HAP-1 (cell line): ENCODE data around the gene PPIL4.

Source experiments
- DNase-seq, 2 experiments: peaks; one replicate each; pipeline ENCODE4 v3.0.0-alpha.2; 2016 to 2020; ENCODE audit warnings: low spot score in 2 of 2
- H3K27me3 ChIP-seq: fragments of 250-450 bp; sonication (Bioruptor Pico); 2 replicates; pipeline ENCODE4 v1.5.1; 2020; ENCODE audit warnings: low read depth, mild to moderate bottlenecking, moderate library complexity
- H3K36me3 ChIP-seq: fragments of 250-450 bp; sonication (Bioruptor Pico); replicated peaks from 2 replicates; pipeline ENCODE4 v1.5.1; 2020; ENCODE audit warnings: mild to moderate bottlenecking
- H3K4me1 ChIP-seq: fragments of 250-450 bp; sonication (Bioruptor Pico); 2 replicates; pipeline ENCODE4 v1.5.1; 2020; ENCODE audit warnings: mild to moderate bottlenecking
- H3K4me3 ChIP-seq: fragments of 250-450 bp; sonication (Bioruptor Pico); 2 replicates; pipeline ENCODE4 v1.5.1; 2020; ENCODE audit warnings: mild to moderate bottlenecking, moderate library complexity
- H3K9me3 ChIP-seq: fragments of 250-450 bp; sonication (Bioruptor Pico); 2 replicates; pipeline ENCODE4 v1.5.1; 2020; ENCODE audit warnings: mild to moderate bottlenecking, moderate library complexity
- in situ Hi-C: fragments of 300-500 bp; cut with MboI; formaldehyde crosslinking; loops from 3 replicates; pipeline ENCODE4 v1.14.3; 2020; ENCODE audit warnings: low sequenced_read_pairs, inconsistent platforms, mixed read lengths

PPIL4 gene

GRCh38 chr6:149545754-149546471 lies at the start of gene PPIL4:
Gene PPIL4 (minus strand): TSS chr6:149546043. CDS start chr6:149546005, 38 bp downstream.
- in situ Hi-C loops: no loop called here

GRCh38 chr6:149593408-149593807 lies 47.6 kb upstream of the PPIL4 start:
- peaks cover 3% of the 10 kb centered on the region for H3K4me1 ChIP-seq
- in situ Hi-C loops: no loop called here
- DNase-seq: no peak
- H3K27me3 ChIP-seq: no peaks in the 10 kb centered on the region
- H3K9me3 ChIP-seq: no peaks in the 10 kb centered on the region
- no peak overlapping the region for H3K4me3 ChIP-seq
- peaks cover 64% of the 10 kb centered on the region for H3K36me3 ChIP-seq

More at GRCh38 chr6:149545754-149546471, at the start of gene PPIL4:
- Histone ChIP-seq H3K9me3 (no peaks in the 10 kb centered on the region), H3K36me3 (peaks cover 4% of the 10 kb centered on the region), H3K27me3 (no peaks in the 10 kb centered on the region; the same call in 1 of the 2 replicates), H3K4me3 (peak within 1 kb of the TSS; percentile 97), H3K4me1 (peaks cover 9% of the 10 kb centered on the region)
- DNase-seq: peak; percentile 88 to 96

GRCh38 chr6:149592983-149593382 lies 47.1 kb upstream of the PPIL4 start:
- no peaks in the 10 kb centered on the region for H3K9me3 ChIP-seq
- H3K27me3 ChIP-seq: no peaks in the 10 kb centered on the region
- no peak for DNase-seq
- H3K4me1 ChIP-seq: peaks cover 7% of the 10 kb centered on the region
- no peak overlapping the region for H3K4me3 ChIP-seq
- in situ Hi-C loops: no loop called here
- H3K36me3 ChIP-seq: peaks cover 61% of the 10 kb centered on the region

- in situ Hi-C loops: no loop called here
- no peak for DNase-seq
Measured at GRCh38 chr6:149586149-149586548, 40.3 kb upstream of the PPIL4 start.

GRCh38 chr6:149581349-149581748 lies 35.5 kb upstream of the PPIL4 start:
- H3K36me3 ChIP-seq: peaks cover 37% of the 10 kb centered on the region
- in situ Hi-C loops: no loop called here

More at GRCh38 chr6:149586149-149586548, 40.3 kb upstream of the PPIL4 start:
- H3K4me3 ChIP-seq: no peak overlapping the region
- H3K36me3 ChIP-seq: peaks cover 43% of the 10 kb centered on the region
- no peaks in the 10 kb centered on the region for H3K27me3 ChIP-seq
- peaks cover 10% of the 10 kb centered on the region for H3K4me1 ChIP-seq
- no peaks in the 10 kb centered on the region for H3K9me3 ChIP-seq

GRCh38 chr6:149580880-149581279 lies 35.0 kb upstream of the PPIL4 start:
- H3K36me3 ChIP-seq: peaks cover 32% of the 10 kb centered on the region

More at GRCh38 chr6:149581349-149581748, 35.5 kb upstream of the PPIL4 start:
- Histone ChIP-seq H3K27me3 (no peaks in the 10 kb centered on the region), H3K4me3 (no peak overlapping the region), H3K4me1 (no peaks in the 10 kb centered on the region), H3K9me3 (no peaks in the 10 kb centered on the region)
- DNase-seq: no peak

GRCh38 chr6:149567945-149568585 lies 22.2 kb upstream of the PPIL4 start:
- DNase-seq: no peak
- no peaks in the 10 kb centered on the region for H3K36me3 ChIP-seq
- peaks cover 7% of the 10 kb centered on the region; the same call in 1 of the 2 replicates for H3K4me1 ChIP-seq
- no peaks in the 10 kb centered on the region for H3K9me3 ChIP-seq
- in situ Hi-C loops: no loop called here
- no peak overlapping the region for H3K4me3 ChIP-seq
- H3K27me3 ChIP-seq: no peaks in the 10 kb centered on the region

More at GRCh38 chr6:149580880-149581279, 35.0 kb upstream of the PPIL4 start:
- Histone ChIP-seq H3K9me3 (no peaks in the 10 kb centered on the region), H3K27me3 (no peaks in the 10 kb centered on the region), H3K4me3 (no peak overlapping the region), H3K4me1 (no peaks in the 10 kb centered on the region)
- in situ Hi-C loops: no loop called here
- DNase-seq: no peak

GRCh38 chr6:149567194-149567586 lies 21.3 kb upstream of the PPIL4 start:
- Histone ChIP-seq H3K4me3 (peak overlapping the region; percentile 95), H3K36me3 (no peaks in the 10 kb centered on the region), H3K4me1 (peaks cover 7% of the 10 kb centered on the region; the same call in 1 of the 2 replicates), H3K27me3 (no peaks in the 10 kb centered on the region), H3K9me3 (no peaks in the 10 kb centered on the region)
- in situ Hi-C loops: no loop called here
- no peak for DNase-seq

GRCh38 chr6:149566410-149567193 lies 20.8 kb upstream of the PPIL4 start:
- in situ Hi-C loops: no loop called here
- Histone ChIP-seq H3K4me3 (peak overlapping the region; percentile 95), H3K4me1 (peaks cover 7% of the 10 kb centered on the region; the same call in 1 of the 2 replicates), H3K9me3 (no peaks in the 10 kb centered on the region), H3K27me3 (no peaks in the 10 kb centered on the region), H3K36me3 (no peaks in the 10 kb centered on the region)
- peak; percentile 33 to 76 for DNase-seq

GRCh38 chr6:149565527-149566409 lies 19.9 kb upstream of the PPIL4 start, which contains the start of gene GINM1:
Gene GINM1 (plus strand): TSS chr6:149566375. CDS start chr6:149566415, 40 bp downstream.
- Histone ChIP-seq H3K4me1 (peaks cover 7% of the 10 kb centered on the region; the same call in 1 of the 2 replicates), H3K36me3 (no peaks in the 10 kb centered on the region), H3K4me3 (peak within 1 kb of the TSS; percentile 95), H3K27me3 (no peaks in the 10 kb centered on the region), H3K9me3 (no peaks in the 10 kb centered on the region)
- DNase-seq: peak; percentile 91 to 95
- in situ Hi-C loops: no loop called here

GRCh38 chr6:149563928-149564325 lies 18.1 kb upstream of the PPIL4 start:
- in situ Hi-C loops: no loop called here
- Histone ChIP-seq H3K36me3 (no peaks in the 10 kb centered on the region), H3K27me3 (peaks cover 12% of the 10 kb centered on the region), H3K4me1 (peaks cover 7% of the 10 kb centered on the region; the same call in 1 of the 2 replicates), H3K9me3 (no peaks in the 10 kb centered on the region), H3K4me3 (no peak overlapping the region)
- DNase-seq: no peak

- H3K4me1 ChIP-seq: peaks cover 7% of the 10 kb centered on the region; the same call in 1 of the 2 replicates
- in situ Hi-C loops: no loop called here
- H3K27me3 ChIP-seq: peaks cover 18% of the 10 kb centered on the region
- no peaks in the 10 kb centered on the region for H3K36me3 ChIP-seq
- H3K4me3 ChIP-seq: no peak overlapping the region
- H3K9me3 ChIP-seq: no peaks in the 10 kb centered on the region
- no peak for DNase-seq
Measured at GRCh38 chr6:149563203-149563927, 17.5 kb upstream of the PPIL4 start.
